ENCODE measurements around the gene E2F6.

DNA sequence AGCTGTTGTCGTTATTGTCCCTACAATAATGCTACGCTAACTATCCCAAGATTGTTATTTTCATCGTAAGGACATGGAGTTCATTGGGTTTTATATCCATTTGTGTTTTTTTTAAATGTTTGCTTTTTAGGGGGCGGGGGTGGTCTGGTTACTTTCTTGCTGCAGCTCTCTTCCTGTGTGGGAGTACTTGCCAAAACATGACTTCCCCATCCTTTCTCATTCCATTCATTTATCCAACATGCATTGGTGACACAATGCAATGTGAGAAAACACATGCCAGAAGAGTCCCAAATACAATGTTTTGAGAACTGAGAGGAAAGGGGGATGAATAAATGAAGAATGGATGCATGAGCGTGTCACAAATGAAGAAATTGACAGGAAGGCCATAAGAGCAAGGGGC is 55.9 kb downstream of the E2F6 start:
- TF ChIP-seq, protein P1, sequence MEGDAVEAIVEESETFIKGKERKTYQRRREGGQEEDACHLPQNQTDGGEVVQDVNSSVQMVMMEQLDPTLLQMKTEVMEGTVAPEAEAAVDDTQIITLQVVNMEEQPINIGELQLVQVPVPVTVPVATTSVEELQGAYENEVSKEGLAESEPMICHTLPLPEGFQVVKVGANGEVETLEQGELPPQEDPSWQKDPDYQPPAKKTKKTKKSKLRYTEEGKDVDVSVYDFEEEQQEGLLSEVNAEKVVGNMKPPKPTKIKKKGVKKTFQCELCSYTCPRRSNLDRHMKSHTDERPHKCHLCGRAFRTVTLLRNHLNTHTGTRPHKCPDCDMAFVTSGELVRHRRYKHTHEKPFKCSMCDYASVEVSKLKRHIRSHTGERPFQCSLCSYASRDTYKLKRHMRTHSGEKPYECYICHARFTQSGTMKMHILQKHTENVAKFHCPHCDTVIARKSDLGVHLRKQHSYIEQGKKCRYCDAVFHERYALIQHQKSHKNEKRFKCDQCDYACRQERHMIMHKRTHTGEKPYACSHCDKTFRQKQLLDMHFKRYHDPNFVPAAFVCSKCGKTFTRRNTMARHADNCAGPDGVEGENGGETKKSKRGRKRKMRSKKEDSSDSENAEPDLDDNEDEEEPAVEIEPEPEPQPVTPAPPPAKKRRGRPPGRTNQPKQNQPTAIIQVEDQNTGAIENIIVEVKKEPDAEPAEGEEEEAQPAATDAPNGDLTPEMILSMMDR (IDR thresholded peaks at IDR 0.05), result no peak
- no peak for TF ChIP-seq POLR2A (IDR thresholded peaks at IDR 0.05)
